Transverse colon (tissue), 4 donors: ENCODE results near the gene NT5DC3. TPM values are rescaled to one million over a fixed set of nuclear protein-coding genes. Genes with fewer than 3 reads are reported as not detected.

Experiments
- DNase-seq: peaks from one replicate; pipeline ENCODE4 v3.0.0-alpha.2; 2019
- H3K27ac ChIP-seq, 4 donors: fragments of 200-600 bp; sonication (generic); 2 replicates each; pipeline ENCODE4 v1.5.1; 2016 to 2018; ENCODE audit warnings: inconsistent platforms in 4 of 4
- H3K27me3 ChIP-seq: fragments of 200-600 bp; sonication (generic); 2 replicates; pipeline ENCODE4 v1.5.1; 2017; ENCODE audit warnings: inconsistent platforms
- H3K36me3 ChIP-seq, 4 donors: fragments of 200-600 bp; sonication (generic); 2 replicates each; pipeline ENCODE4 v1.5.1; 2017 to 2019; ENCODE audit warnings: inconsistent platforms in 4 of 4
- H3K4me1 ChIP-seq, 4 donors: fragments of 200-600 bp; sonication (generic); 2 replicates each; pipeline ENCODE4 v1.5.1; 2017 to 2020; ENCODE audit warnings: inconsistent platforms in 4 of 4
- H3K4me3 ChIP-seq, 4 donors: fragments of 200-600 bp; sonication (generic); 1 replicate in 1 of 4; 2 replicates in 3 of 4; pipeline versions ENCODE4 v1.5.1 to v1.6.1; 2017 to 2019; ENCODE audit warnings: inconsistent platforms in 4 of 4
- H3K9me3 ChIP-seq, 2 donors: fragments of 200-600 bp; sonication (generic); 2 replicates each; pipeline ENCODE4 v1.5.1; 2017 to 2019; ENCODE audit warnings: inconsistent platforms in 2 of 2
- CTCF ChIP-seq, 5 experiments: fragments of 200-600 bp in 3 of 5; fragments of 450-650 bp in 2 of 5; sonication (generic) in 3 of 5; IDR thresholded peaks; 1 replicate in 2 of 5; 2 replicates in 3 of 5; pipeline ENCODE4 v1.5.1; 2016 to 2017; ENCODE audit warnings: antibody characterized with exemption in 5 of 5, inconsistent platforms in 3 of 5, mild to moderate bottlenecking in 2 of 5, moderate library complexity in 1 of 5
- EP300 ChIP-seq: sonication (generic); formaldehyde crosslinking; IDR thresholded peaks from one replicate; pipeline ENCODE4 v1.6.1; 2017; ENCODE audit warnings: antibody characterized with exemption, low read depth
- POLR2A ChIP-seq: fragments of 450-650 bp; IDR thresholded peaks from one replicate; pipeline ENCODE4 v1.6.1; 2016; ENCODE audit warnings: antibody characterized with exemption, mild to moderate bottlenecking, moderate library complexity
- POLR2AphosphoS5 ChIP-seq, 3 donors: sonication (generic); formaldehyde crosslinking; IDR thresholded peaks; one replicate each; pipeline ENCODE4 v1.6.1; 2016; ENCODE audit warnings: antibody characterized with exemption in 3 of 3
- WGBS, 2 donors: methylation state at CpG; one replicate each; pipeline ENCODE4 v1.1.5; 2018; ENCODE audit warnings: low coverage in 1 of 2; 5-methylcytosine and 5-hydroxymethylcytosine counted together
- in situ Hi-C, 4 donors: fragments of 200-750 bp; cut with MboI; loops; one replicate each; pipeline versions ENCODE4 v1.15.0 to v1.15.1; 2017; ENCODE audit warnings: low sequenced_read_pairs in 3 of 4, low pct_ligation_motif_present in 1 of 4, low pct_unique_long_range_greater_than_20kb in 1 of 4
- intact Hi-C: fragments of 100-400 bp; cut with DNase I; formaldehyde crosslinking; loops from one replicate; pipeline ENCODE4 v1.15.1; 2023; ENCODE audit warnings: low total_unique reads
- total RNA-seq, 4 donors: library from RNA; depleted of rRNA; stranded (reverse); fragments of >200 nt; gene quantifications; one replicate each; pipeline ENCODE4 v1.1.0, GENCODE V29; 2016

NT5DC3 gene
- total RNA-seq, 4 donors from 2014 or later: 24.3 to 71.4 (median 54.8) TPM

GRCh38 chr12:103827911-103828391, 13.1 kb downstream of the NT5DC3 start:
- Histone ChIP-seq H3K4me3 (no peak overlapping the region), H3K9me3 (peaks cover 0 to 3% of the 10 kb centered on the region in 2 donors), H3K4me1 (peaks cover 0 to 47% (median 10%) of the 10 kb centered on the region in 4 donors), H3K27ac (peak overlapping the region in 3 of 4 donors; percentile 0 to 44 (median 5)), H3K27me3 (no peaks in the 10 kb centered on the region), H3K36me3 (no peaks in the 10 kb centered on the region)
- DNase-seq: no peak
- TF ChIP-seq POLR2A (no peak), POLR2AphosphoS5 (IDR thresholded peaks at IDR 0.05) (no peak), EP300 (no peak), CTCF (IDR thresholded peaks at IDR 0.05) (no peak)
- in situ Hi-C loops (no loop called here), intact Hi-C loops (no loop called here)
- WGBS, 2 donors: 33 to 52% methylated on average over 1 to 2 of the region's 2 CpGs

- H3K4me1 ChIP-seq: peaks cover 0 to 33% (median 11%) of the 10 kb centered on the region in 4 donors
Observed at GRCh38 chr12:103824845-103825244, 16.2 kb downstream of the NT5DC3 start.

GRCh38 chr12:103824290-103824689, 16.7 kb downstream of the NT5DC3 start:
- no peak for TF ChIP-seq POLR2AphosphoS5 (IDR thresholded peaks at IDR 0.05)
- no peak for TF ChIP-seq EP300
- TF ChIP-seq POLR2A: no peak
- Histone ChIP-seq H3K27ac (peak overlapping the region in 2 of 4 donors; percentile 37 to 44), H3K4me3 (no peak overlapping the region), H3K4me1 (peaks cover 0 to 31% (median 17%) of the 10 kb centered on the region in 4 donors), H3K27me3 (no peaks in the 10 kb centered on the region), H3K9me3 (no peaks in the 10 kb centered on the region), H3K36me3 (peaks cover 0 to 6% (median 0%) of the 10 kb centered on the region in 4 donors)
- WGBS, 2 donors: 60 to 70% methylated on average over 2 to 3 of the region's 3 CpGs
- DNase-seq: peak; percentile 23
- in situ Hi-C loops: no loop called here
- intact Hi-C loops: no loop called here

More at GRCh38 chr12:103824845-103825244, 16.2 kb downstream of the NT5DC3 start:
- Histone ChIP-seq H3K4me3 (no peak overlapping the region), H3K27ac (peak overlapping the region in 2 of 4 donors; percentile 37 to 44), H3K36me3 (peaks cover 0 to 6% (median 0%) of the 10 kb centered on the region in 4 donors), H3K27me3 (no peaks in the 10 kb centered on the region), H3K9me3 (no peaks in the 10 kb centered on the region)
- TF ChIP-seq POLR2A: no peak
- no peak for TF ChIP-seq EP300
- TF ChIP-seq CTCF (IDR thresholded peaks at IDR 0.05): no peak
- WGBS, 2 donors: 50 to 68% methylated on average over 3 of the region's 3 CpGs
- in situ Hi-C loops: no loop called here
- intact Hi-C loops: no loop called here
- DNase-seq: no peak

GRCh38 chr12:103823871-103824270, 17.2 kb downstream of the NT5DC3 start:
- Histone ChIP-seq H3K4me3 (no peak overlapping the region), H3K9me3 (no peaks in the 10 kb centered on the region), H3K27me3 (no peaks in the 10 kb centered on the region), H3K27ac (peak overlapping the region in 2 of 4 donors; percentile 37 to 44), H3K36me3 (peaks cover 0 to 6% (median 0%) of the 10 kb centered on the region in 4 donors), H3K4me1 (peaks cover 0 to 27% (median 17%) of the 10 kb centered on the region in 4 donors)
- DNase-seq: no peak
- in situ Hi-C loops: no loop called here
- TF ChIP-seq CTCF (IDR thresholded peaks at IDR 0.05) (no peak), POLR2AphosphoS5 (IDR thresholded peaks at IDR 0.05) (no peak), EP300 (no peak), POLR2A (no peak)
- intact Hi-C loops: no loop called here

GRCh38 chr12:103821773-103822172, 19.3 kb downstream of the NT5DC3 start:
- in situ Hi-C loops: no loop called here
- H3K36me3 ChIP-seq: peaks cover 0 to 6% (median 0%) of the 10 kb centered on the region in 4 donors
- no peak overlapping the region for H3K4me3 ChIP-seq
- intact Hi-C loops: no loop called here
- peak overlapping the region in 3 of 4 donors; percentile 35 to 50 (median 41) for H3K27ac ChIP-seq
- H3K9me3 ChIP-seq: no peaks in the 10 kb centered on the region
- no peak for DNase-seq
- TF ChIP-seq POLR2A (no peak), CTCF (IDR thresholded peaks at IDR 0.05) (no peak), EP300 (no peak), POLR2AphosphoS5 (IDR thresholded peaks at IDR 0.05) (peak in 2 of 3 donors; percentile 54 to 62)
- no peaks in the 10 kb centered on the region for H3K27me3 ChIP-seq
- 78 to 92% methylated on average over 1 of the region's 1 CpG for WGBS, 2 donors
- peaks cover 0 to 21% (median 10%) of the 10 kb centered on the region in 4 donors for H3K4me1 ChIP-seq
